SU-DHL-6 (cell line): ENCODE data around the gene SELENOS.

Source experiments
- EZH2phosphoT487 ChIP-seq: fragments of 200-600 bp; sonication (generic), shearing (Covaris generic); conservative IDR thresholded peaks from 2 replicates; pipeline ENCODE4 v1.6.1; 2018; ENCODE audit warnings: mild to moderate bottlenecking, antibody characterized with exemption, low read length, moderate library complexity, mixed read lengths
- TF ChIP-seq, protein P1 (sequence below): fragments of 200-600 bp; sonication (generic); IDR thresholded peaks from one replicate; pipeline ENCODE4 v1.5.1; 2017; ENCODE audit warnings: antibody characterized with exemption, mild to moderate bottlenecking, low read length, moderate library complexity; ENCODE audit not compliant: insufficient read depth, poor library complexity, severe bottlenecking

DNA sequence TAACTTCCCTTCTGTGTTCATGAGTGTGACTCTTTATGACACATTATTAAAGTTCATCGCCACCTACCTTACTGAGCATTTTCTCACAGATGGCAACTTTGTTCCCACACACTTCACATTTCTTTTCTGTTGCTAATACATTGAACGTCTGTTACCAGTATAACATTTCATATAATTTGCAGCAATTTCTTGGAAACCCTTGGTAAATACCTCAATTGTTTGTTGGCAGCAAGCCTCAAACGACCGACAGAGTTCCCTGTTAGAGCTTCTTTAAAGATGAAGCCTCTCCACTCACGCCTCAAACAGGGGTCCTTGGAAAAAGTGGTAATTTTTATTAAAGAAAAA lies 22.3 kb downstream of the SELENOS start:
- TF ChIP-seq EZH2phosphoT487, result no peak
- TF ChIP-seq, protein P1, sequence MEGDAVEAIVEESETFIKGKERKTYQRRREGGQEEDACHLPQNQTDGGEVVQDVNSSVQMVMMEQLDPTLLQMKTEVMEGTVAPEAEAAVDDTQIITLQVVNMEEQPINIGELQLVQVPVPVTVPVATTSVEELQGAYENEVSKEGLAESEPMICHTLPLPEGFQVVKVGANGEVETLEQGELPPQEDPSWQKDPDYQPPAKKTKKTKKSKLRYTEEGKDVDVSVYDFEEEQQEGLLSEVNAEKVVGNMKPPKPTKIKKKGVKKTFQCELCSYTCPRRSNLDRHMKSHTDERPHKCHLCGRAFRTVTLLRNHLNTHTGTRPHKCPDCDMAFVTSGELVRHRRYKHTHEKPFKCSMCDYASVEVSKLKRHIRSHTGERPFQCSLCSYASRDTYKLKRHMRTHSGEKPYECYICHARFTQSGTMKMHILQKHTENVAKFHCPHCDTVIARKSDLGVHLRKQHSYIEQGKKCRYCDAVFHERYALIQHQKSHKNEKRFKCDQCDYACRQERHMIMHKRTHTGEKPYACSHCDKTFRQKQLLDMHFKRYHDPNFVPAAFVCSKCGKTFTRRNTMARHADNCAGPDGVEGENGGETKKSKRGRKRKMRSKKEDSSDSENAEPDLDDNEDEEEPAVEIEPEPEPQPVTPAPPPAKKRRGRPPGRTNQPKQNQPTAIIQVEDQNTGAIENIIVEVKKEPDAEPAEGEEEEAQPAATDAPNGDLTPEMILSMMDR, result no peak
